Sigmoid colon (tissue), 7 donors: ENCODE data around the gene SKOR1. TPM values are rescaled to one million over a fixed set of nuclear protein-coding genes. Genes with fewer than 3 reads are reported as not detected.

Source experiments
- DNase-seq: peaks from one replicate; pipeline ENCODE4 v3.0.0-alpha.2; 2019
- H3K27ac ChIP-seq, 4 donors: fragments of 200-600 bp; sonication (generic); one replicate each; pipeline ENCODE4 v1.5.1; 2016 to 2019; ENCODE audit warnings: mild to moderate bottlenecking in 1 of 4
- H3K27me3 ChIP-seq, 3 donors: fragments of 200-600 bp; sonication (generic); one replicate each; pipeline ENCODE4 v1.5.1; 2019; ENCODE audit warnings: mild to moderate bottlenecking in 1 of 3
- H3K36me3 ChIP-seq, 4 donors: fragments of 200-600 bp; sonication (generic); one replicate each; pipeline ENCODE4 v1.5.1; 2016 to 2019
- H3K4me1 ChIP-seq, 4 donors: fragments of 200-600 bp; sonication (generic); one replicate each; pipeline ENCODE4 v1.5.1; 2017 to 2019
- H3K4me3 ChIP-seq, 4 donors: fragments of 200-600 bp; sonication (generic); one replicate each; pipeline ENCODE4 v1.5.1; 2017 to 2019; ENCODE audit warnings: mild to moderate bottlenecking in 2 of 4, moderate library complexity in 1 of 4
- H3K9me3 ChIP-seq, 4 donors: fragments of 200-600 bp in 3 of 4; sonication (generic) in 3 of 4; one replicate each; pipeline versions ENCODE4 v1.5.1 to v1.6.1; 2013 to 2019
- EP300 ChIP-seq, 4 donors: sonication (generic); formaldehyde crosslinking; IDR thresholded peaks; one replicate each; pipeline ENCODE4 v1.6.1; 2017; ENCODE audit warnings: antibody characterized with exemption in 4 of 4
- POLR2A ChIP-seq, 2 donors: fragments of 450-650 bp; IDR thresholded peaks; one replicate each; pipeline ENCODE4 v1.6.1; 2016; ENCODE audit warnings: antibody characterized with exemption in 2 of 2, mild to moderate bottlenecking in 2 of 2, moderate library complexity in 2 of 2
- POLR2AphosphoS5 ChIP-seq, 4 donors: sonication (generic); formaldehyde crosslinking; IDR thresholded peaks; one replicate each; pipeline ENCODE4 v1.6.1; 2017; ENCODE audit warnings: antibody characterized with exemption in 4 of 4
- WGBS, 2 donors: extraction: QIAGEN DNeasy Blood & Tissue Kit; methylation state at CpG; one replicate each; pipeline ENCODE4 v1.1.7; 2013; 5-methylcytosine and 5-hydroxymethylcytosine counted together
- intact Hi-C: fragments of 100-400 bp; cut with DNase I; formaldehyde crosslinking; loops from one replicate; pipeline ENCODE4 v1.15.1; 2023
- polyA plus RNA-seq, 3 donors: library from polyadenylated mRNA; stranded (reverse); fragments of 200-250 nt; gene quantifications; one replicate each; pipeline ENCODE4 v1.2.3, GENCODE V29; 2013
- small RNA-seq, 3 donors: library from RNA; depleted of rRNA; stranded (forward); fragments of <200 nt; gene quantifications; one replicate each; pipeline ENCODE3, GENCODE V24; 2016
- total RNA-seq, 4 donors: library from RNA; depleted of rRNA; stranded (reverse); fragments of >200 nt; gene quantifications; one replicate each; pipeline ENCODE4 v1.1.0, GENCODE V29; 2016
- TF ChIP-seq, protein P1 (sequence below), 4 experiments: fragments of 450-650 bp in 3 of 4; fragments of 200-600 bp in 1 of 4; IDR thresholded peaks; one replicate each; pipeline ENCODE4 v1.5.1; 2016 to 2019; ENCODE audit warnings: antibody characterized with exemption in 4 of 4, mild to moderate bottlenecking in 3 of 4, moderate library complexity in 2 of 4
- donor health status: healthy with polysubstance abuse.
- donor health status: Bipolar disorder and iron deficiency.
- donor health status: healthy.

The SKOR1 gene
- total and polyA plus RNA-seq, 7 donors = 0.25 to 1.6 (median 1.0) TPM; not detected in 3

DNA sequence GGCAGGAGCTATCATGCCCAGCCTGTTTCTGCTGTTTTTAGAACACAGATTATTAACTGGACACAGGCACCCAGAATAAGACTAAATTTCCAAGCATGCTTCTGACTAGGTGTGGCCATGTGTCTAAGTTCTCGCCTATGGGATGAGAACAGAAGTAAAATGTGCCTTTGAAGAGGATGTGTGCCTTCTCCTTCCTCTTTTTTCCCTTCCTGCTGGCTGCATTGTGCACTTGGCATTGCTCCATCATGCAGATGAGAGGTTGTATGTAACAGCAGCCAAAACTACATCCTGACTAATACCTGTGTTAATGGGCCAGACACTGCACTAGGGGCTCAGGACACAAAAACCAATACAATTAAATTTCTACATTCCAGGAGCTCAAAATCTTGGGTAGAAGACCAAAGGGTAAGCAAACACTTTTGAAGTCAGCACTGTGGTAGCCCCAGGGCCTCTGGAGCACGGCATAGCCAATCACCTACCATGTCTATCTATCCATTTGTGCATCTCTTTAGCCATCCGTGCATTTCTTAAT is 55.4 kb downstream of the SKOR1 start:
- no peaks in the 10 kb centered on the region for H3K9me3 ChIP-seq
- H3K36me3 ChIP-seq = no peaks in the 10 kb centered on the region
- intact Hi-C loops = no loop called here
- TF ChIP-seq, protein P1, sequence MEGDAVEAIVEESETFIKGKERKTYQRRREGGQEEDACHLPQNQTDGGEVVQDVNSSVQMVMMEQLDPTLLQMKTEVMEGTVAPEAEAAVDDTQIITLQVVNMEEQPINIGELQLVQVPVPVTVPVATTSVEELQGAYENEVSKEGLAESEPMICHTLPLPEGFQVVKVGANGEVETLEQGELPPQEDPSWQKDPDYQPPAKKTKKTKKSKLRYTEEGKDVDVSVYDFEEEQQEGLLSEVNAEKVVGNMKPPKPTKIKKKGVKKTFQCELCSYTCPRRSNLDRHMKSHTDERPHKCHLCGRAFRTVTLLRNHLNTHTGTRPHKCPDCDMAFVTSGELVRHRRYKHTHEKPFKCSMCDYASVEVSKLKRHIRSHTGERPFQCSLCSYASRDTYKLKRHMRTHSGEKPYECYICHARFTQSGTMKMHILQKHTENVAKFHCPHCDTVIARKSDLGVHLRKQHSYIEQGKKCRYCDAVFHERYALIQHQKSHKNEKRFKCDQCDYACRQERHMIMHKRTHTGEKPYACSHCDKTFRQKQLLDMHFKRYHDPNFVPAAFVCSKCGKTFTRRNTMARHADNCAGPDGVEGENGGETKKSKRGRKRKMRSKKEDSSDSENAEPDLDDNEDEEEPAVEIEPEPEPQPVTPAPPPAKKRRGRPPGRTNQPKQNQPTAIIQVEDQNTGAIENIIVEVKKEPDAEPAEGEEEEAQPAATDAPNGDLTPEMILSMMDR (IDR thresholded peaks at IDR 0.05) = no peak
- no peak for TF ChIP-seq POLR2AphosphoS5 (IDR thresholded peaks at IDR 0.05)
- WGBS, 2 donors = 74 to 78% methylated on average over 3 of the region's 3 CpGs
- peaks cover 0 to 37% (median 30%) of the 10 kb centered on the region in 4 donors for H3K4me1 ChIP-seq
- H3K27ac ChIP-seq = no peak overlapping the region
- no peak for DNase-seq
- H3K4me3 ChIP-seq = no peak overlapping the region
- H3K27me3 ChIP-seq = no peaks in the 10 kb centered on the region

DNA sequence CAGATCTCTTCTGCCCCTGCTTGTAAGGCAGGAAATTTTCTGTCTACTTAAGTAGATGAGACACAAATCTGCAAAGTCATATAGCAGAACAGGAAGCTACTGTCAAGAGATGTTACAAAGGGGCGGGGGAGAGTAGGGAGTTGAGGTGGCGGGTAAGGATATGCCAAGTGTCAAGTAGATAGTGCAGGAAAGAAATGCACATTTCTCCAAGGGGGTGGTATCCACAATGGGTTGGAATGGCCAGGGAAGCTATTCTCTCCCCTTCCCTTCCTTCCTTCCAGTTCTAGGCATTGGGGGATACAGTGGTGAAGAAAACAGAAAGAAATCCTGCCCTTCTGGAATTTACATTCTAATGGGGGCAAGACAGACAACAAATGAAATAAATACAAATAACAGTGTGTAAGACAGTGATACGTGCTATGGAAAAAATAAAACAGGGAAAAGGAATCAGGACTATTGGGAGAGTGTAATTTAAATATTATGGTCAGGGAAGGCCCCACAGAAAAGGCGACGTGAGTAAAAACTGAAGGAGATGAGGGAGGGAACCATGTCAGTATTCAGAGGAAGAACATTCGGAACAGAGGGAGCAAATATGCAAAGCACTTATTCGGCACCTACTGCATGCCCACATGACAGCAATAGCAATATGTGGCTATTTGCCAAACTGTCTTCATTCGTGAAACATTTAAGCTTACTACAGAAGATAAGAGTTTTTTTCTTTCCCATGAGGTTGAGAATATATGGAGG is 57.4 kb downstream of the SKOR1 start:
- intact Hi-C loops = no loop called here
- Histone ChIP-seq H3K27ac (peak overlapping the region; percentile 82 to 90 (median 86)), H3K36me3 (no peaks in the 10 kb centered on the region), H3K4me3 (no peak overlapping the region), H3K4me1 (peaks cover 0 to 37% (median 30%) of the 10 kb centered on the region in 4 donors), H3K27me3 (no peaks in the 10 kb centered on the region), H3K9me3 (no peaks in the 10 kb centered on the region)
- TF ChIP-seq POLR2A (IDR thresholded peaks at IDR 0.05) = no peak
- TF ChIP-seq, protein P1 (IDR thresholded peaks at IDR 0.05) = no peak
- TF ChIP-seq EP300 (IDR thresholded peaks at IDR 0.05) = no peak
- no peak for DNase-seq
- WGBS, 2 donors = 74 to 83% methylated on average over 8 of the region's 8 CpGs

DNA sequence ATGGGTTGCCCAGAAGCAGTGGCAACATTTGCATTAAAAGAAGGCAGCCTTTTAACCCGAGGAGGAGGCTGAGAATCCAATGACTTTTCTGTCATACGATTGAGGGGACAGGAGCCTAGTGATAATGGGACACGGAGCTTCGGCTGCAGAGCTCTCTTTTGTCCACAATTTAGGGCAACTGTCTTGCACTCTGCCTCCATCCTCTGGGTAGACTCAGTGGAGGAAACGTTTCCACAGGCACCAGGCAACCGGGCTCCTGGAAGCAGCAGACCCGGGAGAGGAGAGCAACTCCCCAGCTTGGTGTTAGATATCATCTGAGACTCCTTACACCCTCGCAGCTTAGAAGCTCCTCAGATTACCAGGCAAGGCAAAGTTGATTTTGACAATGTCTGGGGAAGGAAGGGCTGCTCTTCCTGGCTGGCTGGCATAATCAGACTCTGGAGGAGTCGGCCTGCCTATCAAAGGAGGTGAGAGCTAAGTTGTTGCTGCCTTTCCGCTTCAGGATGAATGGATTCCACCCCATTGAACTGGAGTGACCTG is 58.0 kb downstream of the SKOR1 start:
- no peak for DNase-seq
- Histone ChIP-seq H3K36me3 (no peaks in the 10 kb centered on the region), H3K27me3 (no peaks in the 10 kb centered on the region), H3K4me3 (no peak overlapping the region), H3K9me3 (no peaks in the 10 kb centered on the region), H3K27ac (peak overlapping the region; percentile 82 to 90 (median 86)), H3K4me1 (peaks cover 0 to 37% (median 30%) of the 10 kb centered on the region in 4 donors)
- no peak for TF ChIP-seq POLR2A (IDR thresholded peaks at IDR 0.05)
- TF ChIP-seq POLR2AphosphoS5 (IDR thresholded peaks at IDR 0.05) = no peak
- TF ChIP-seq, protein P1 (IDR thresholded peaks at IDR 0.05) = no peak
- TF ChIP-seq EP300 (IDR thresholded peaks at IDR 0.05) = no peak
- intact Hi-C loops = no loop called here
- 80 to 82% methylated on average over 10 of the region's 10 CpGs for WGBS, 2 donors

DNA sequence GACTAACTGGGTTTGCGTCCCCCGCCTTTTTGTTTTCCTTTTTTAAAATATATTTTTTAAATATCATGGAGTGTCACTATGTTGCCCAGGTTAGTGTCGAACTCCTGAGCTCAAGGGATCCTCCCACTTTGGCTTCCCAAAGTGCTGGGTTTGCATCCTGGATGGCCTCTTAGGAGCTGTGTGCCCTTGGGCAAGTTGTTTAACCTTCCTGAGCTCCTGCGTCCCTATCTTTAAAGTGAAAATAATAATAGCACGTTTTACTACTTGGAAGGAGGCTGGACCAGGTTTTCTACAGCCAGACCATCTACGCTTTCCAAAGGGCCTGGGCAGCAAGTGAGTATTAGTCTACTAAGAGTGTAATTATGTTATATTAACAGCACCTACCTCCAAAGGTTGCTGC is 58.7 kb downstream of the SKOR1 start:
- no peak for TF ChIP-seq EP300 (IDR thresholded peaks at IDR 0.05)
- TF ChIP-seq POLR2A (IDR thresholded peaks at IDR 0.05) = no peak
- TF ChIP-seq, protein P1 (IDR thresholded peaks at IDR 0.05) = no peak
- no peak for TF ChIP-seq POLR2AphosphoS5 (IDR thresholded peaks at IDR 0.05)
- WGBS, 2 donors = 70 to 77% methylated on average over 6 of the region's 6 CpGs
- H3K4me1 ChIP-seq = peaks cover 0 to 37% (median 30%) of the 10 kb centered on the region in 4 donors
- no peaks in the 10 kb centered on the region for H3K27me3 ChIP-seq
- H3K4me3 ChIP-seq = peak overlapping the region in 3 of 4 donors; percentile 52 to 60 (median 57)
- H3K9me3 ChIP-seq = no peaks in the 10 kb centered on the region
- peak overlapping the region; percentile 82 to 90 (median 86) for H3K27ac ChIP-seq
- intact Hi-C loops = no loop called here
- H3K36me3 ChIP-seq = no peaks in the 10 kb centered on the region
- no peak for DNase-seq

Small RNA genes within 50 kb of the gene (small RNA-seq; reads per million reads assigned to genes)
- gene RNU6-1 = 0 reads per million in 3 donors

Other genes with a start within 250 kb of the SKOR1 start
- not detected for gene RNU6-1, start 14.5 kb downstream of the SKOR1 start, total RNA-seq
- not detected for gene RNU6-1, start 14.5 kb downstream of the SKOR1 start, polyA plus RNA-seq
- gene PIAS1, start 228.8 kb downstream of the SKOR1 start, total RNA-seq = 10 to 100 TPM; 55.9 to 75.4 (median 66.9) TPM
- gene PIAS1, start 228.8 kb downstream of the SKOR1 start, polyA plus RNA-seq = 10 to 100 TPM in 1 of 3 donors, 1 to 10 TPM in 2; 7.2 to 11.8 (median 7.9) TPM